Measurements from ENCODE around the gene BBS5.
"Not testable (repeated sequence)": the region's sequence is repeated elsewhere in the genome, so short reads cannot be mapped to it uniquely, and the experiment has no call there.

Gene BBS5

DNA sequence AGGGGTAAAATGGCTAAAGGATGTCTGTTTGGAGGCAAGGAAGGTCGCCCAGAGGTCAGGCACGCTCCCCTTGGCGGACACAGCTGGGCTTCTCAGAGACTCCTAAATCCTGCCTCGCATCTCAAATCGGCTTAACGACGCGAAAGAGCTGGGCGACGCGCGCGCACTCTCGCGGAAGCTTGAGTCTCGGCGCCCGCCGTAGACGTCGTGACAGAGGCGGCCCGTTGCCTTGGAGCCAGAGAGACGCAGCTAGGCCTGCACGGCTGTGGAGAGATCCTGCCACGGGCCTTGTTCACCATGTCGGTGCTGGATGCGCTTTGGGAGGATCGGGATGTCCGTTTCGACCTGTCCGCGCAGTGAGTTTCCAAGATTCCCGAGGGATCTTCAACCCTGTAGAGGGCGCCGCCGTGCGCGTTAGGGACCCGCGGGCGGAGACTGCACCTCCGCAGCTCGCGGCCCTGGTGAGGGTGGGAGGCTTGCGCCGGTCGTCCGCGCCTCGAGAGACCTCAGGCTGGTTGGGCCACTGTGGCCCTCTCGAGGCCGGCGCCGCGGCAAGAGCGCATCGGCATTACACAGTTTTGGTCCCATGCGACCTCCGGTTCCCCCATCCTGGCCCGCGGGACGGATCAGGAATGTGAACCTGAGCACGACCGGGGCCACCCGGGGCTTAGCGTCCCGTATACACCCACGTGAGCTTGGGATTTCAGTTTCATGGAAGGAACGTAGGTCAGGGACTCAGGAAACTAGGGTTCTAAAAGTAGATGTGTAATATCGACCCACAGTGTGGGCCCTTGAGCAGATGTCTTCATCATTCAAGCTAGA lies at the start of gene BBS5:
Gene BBS5 (plus strand): TSS at position 238 of the 822 bp plus-strand sequence. CDS start 60 bp downstream, at position 298.
- DNase-seq = peak; percentile 46

DNA sequence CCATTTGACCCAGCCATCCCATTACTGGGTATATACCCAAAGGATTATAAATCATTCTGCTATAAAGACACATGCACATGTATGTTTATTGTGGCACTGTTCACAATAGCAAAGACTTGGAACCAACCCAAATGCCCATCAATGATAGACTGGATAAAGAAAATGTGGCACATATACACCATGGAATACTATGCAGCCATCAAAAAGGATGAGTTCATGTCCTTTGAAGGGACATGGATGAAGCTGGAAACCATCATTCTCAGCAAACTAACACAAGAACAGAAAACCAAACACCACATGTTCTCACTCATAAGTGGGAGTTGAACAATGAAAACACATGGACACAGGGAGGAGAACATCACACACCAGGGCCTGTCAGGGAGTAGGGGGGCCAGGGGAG lies 47.5 kb upstream of the BBS5 start:
- not testable (repeated sequence) for DNase-seq

DNA sequence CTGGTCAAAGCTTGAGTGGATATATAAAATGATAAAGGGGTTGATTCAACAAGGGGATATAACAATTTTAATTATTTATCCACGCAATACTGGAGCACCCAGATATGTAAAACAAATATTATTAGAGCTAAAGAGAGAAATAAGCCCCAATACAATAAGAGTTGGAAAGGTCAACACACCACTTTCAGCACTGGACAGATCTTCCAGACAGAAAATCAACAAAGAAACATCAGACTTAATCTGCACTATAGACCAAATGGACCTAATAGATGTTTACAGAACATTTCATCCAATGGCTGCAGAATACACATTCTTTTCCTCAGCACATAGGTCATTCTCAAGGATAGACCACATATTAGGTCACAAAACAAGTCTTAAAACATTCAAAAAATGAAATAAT lies 45.1 kb upstream of the BBS5 start:
- not testable (repeated sequence) for DNase-seq

DNA sequence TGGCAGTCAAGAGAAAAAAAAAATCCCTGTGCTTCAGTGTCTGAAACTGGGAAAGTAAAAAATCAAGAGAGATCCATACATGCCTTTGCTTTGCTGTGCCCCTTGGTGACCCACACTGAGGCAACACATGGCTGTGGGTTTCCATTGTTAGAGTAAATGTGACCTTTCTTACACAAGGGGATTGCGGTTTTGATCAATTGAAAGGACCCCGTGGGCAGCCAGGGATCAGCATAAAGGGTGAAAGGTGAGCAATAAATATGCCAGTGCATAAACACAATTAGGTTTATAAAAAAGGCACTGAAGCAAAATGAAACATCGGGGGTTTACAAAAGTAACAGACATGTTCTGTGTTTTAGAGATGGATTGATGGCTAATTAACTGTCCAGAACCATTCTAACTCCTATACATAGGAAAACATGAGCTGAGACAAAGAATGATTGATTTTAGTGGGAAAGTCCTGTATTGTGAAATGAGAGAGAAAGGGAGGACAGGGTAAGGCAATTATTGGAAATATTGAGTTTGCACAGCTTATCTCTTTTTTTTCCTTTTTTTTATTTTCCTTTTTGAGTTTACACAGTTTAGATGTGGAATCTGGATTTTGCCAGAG lies 40.7 kb upstream of the BBS5 start:
- no peak for DNase-seq

DNA sequence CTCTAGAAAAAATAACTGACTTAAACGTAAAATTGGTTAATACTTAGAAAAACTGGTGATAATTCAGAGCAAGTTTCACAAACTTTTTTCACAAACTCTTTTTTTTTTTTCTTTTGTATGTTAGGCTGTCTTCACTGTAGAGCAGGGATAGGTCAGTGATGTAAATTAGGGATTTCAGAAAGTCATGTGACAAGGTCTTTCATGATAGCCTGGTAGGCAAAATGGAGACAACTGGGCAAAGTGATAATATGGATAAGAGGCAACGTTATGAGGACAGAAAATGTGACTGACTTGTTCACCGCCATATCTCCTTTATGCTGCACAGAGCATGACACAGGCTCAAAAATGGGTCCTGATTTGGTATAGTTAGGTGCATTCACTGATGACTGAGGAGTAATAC lies 39.4 kb upstream of the BBS5 start:
- DNase-seq = no peak

DNA sequence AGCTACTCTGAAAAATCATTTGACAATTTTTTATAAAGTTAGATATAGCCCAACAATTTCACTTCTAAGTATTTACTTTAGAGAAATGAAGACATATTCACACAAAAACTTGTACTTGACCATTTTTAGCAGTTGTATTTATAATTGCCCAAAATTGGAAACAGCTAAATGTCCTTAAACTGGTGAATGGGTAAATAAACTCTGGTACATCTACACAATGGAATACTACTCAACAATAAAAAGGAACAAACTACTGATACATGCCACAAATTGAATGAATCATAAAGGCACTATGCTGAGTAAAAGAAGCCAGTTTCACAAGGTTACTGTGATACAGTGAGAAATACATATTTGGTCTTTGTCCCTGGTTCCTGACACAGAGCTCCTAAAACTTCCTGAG lies 32.8 kb upstream of the BBS5 start:
- no peak for DNase-seq

DNA sequence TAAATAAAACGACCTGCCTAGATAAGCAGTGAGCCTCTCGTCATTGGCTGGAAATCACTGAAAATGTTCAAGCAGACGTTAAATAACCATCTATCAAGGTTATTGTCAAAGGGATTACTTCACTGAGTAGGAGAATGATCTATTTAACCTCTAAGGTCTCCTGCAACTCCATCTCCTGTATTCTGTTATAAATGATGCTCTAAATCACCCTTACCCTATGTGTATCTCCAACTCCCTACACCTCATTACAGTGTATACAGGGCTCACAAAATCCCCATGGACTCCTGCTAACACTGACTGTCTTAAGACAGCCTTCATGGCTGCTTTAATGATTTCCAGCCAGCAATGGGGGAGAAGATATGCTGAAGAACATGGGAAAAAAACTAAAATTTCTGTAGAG lies 31.0 kb upstream of the BBS5 start:
- DNase-seq = no peak

DNA sequence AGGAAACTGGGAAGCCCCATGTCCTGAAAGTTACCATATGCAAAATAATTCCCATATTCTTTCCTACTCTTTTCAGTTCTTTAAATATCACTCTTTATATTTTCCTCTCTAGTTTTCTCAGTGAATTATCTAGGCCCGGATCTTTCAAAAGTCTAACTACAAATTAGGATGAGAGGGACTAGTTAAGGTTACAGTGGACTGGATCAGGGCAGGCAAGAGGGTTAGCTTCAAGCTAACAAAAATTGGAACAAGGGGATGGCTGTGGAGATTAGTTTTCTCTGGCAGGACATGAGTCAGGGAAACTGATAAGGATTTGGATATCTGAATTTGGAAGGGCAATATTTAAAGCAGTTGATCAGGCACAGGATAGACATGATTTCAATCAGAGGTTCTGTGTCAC lies 30.4 kb upstream of the BBS5 start:
- no peak for DNase-seq

DNA sequence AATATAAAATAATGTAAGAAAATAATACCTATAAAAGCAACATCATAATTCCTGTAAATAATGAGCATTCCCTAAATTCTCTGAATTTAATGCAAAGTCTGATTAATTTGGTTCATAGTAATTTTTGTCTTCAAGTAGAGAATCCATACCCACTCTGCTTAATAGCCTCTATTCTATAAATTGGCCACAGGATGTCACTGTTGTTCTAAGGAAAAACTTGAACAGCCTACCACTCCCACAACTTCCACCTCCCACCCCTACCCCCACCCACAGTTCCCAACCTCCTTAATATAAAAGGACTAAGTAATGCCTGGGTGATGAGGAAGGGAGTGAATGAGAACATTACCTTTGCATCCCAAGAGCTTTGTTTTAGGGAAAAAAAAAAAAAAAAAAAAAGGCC lies 27.2 kb upstream of the BBS5 start:
- no peak for DNase-seq

DNA sequence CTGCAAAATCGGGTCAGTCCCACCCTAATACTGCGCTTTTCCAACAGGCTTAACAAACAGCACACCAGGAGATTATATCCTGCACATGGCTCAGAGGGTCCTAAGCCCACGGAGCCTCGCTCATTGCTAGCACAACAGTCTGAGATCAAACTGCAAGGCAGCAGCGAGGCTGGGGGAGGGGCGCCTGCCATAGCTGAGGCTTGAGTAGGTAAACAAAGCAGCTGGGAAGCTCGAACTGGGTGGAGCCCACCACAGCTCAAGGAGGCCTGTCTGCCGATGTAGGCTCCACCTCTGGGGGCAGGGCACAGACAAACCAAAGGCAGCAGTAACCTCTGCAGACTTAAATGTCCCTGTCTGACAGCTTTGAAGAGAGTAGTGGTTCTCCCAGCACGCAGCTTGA lies 26.2 kb upstream of the BBS5 start:
- not testable (repeated sequence) for DNase-seq

DNA sequence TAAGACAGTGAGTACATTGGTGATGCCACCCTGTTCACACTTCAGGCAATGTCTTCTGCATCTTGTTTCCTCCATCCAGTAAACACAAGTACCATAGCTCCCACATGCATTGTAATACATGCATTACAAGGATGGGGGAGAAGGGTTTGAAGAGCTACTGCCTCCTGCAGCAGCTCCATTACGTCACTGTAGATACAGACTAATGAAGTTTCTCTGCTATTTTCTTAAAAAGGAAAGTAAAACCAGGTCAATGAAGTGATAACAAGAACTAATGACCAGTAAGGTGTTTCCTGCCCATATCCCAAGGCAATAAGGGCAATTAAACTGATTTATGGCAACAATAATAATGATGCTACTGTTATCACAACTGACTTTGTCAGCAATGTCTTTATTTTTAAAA lies 18.2 kb upstream of the BBS5 start:
- DNase-seq = no peak

DNA sequence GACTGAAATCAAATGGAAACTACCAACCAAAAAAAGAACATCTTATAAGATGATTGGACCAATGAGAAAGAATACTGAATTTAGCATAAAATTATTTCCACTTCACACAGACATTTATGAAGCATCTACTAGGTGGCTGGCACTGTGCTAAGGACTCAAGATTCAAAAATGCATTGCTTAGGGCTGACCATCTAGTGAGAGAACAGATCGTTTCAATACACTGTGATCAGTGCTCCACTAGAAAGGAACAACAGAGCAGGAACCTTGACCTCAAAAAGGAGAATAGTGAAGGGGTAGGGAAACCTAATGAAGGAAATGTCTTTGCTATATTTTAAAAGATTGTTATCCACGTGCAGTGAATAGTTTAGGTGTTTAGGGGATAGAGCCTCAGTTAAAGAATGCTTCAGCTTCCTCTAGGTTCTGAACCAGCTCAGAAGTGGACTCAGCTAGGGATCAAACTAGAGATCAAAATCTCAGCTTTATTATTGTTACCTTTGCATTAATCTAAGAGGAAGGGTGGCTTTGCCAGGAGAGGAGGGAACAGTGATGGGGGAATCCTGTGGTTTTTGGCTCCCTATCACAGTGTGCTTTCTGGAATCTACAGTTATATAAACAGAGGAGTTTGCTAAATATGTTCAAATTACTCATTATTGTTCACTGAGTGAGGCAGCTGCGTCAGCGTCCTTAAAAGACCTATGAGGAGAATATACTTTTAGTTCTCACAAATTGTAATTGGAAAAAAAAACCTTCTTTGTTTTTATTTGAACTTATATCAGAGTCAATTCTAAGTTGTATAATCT lies 16.2 kb upstream of the BBS5 start:
- no peak for DNase-seq

DNA sequence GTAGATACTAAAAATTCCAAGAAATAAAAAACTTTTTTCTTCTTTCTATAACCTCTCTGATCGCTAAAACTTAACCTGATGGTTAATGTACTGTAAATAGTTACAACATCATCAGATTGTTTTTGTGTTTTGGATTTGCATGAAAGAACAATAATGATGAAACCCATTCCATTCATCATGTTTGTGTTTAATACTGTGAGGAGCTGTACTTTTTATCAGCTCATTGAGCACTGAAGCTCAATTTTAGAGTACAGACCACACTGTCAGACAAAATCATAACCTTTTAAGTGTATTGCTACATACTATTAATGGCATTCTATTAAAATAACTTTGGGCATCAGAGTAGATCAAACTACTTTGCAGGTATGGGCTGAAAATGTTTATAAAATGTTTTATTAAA lies 14.8 kb upstream of the BBS5 start:
- DNase-seq = no peak

DNA sequence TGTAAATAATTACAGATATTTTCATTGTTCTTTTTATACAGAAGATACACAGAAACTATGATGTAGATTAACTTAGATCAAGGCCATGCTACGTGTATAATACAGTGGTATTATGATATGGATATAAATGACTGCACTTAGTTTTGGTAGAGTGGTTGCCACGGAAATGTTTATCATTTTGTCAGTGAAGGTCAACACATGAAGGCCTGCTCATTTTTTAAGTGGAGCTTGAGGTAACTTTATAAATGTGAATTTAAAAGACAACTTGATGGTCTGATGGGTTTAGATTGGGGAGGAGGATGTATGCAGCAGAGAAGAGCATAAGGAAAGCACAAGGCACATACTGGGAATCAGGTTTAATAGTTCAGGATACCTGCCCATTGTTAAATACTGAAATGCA lies 14.4 kb upstream of the BBS5 start:
- DNase-seq = peak; percentile 20

DNA sequence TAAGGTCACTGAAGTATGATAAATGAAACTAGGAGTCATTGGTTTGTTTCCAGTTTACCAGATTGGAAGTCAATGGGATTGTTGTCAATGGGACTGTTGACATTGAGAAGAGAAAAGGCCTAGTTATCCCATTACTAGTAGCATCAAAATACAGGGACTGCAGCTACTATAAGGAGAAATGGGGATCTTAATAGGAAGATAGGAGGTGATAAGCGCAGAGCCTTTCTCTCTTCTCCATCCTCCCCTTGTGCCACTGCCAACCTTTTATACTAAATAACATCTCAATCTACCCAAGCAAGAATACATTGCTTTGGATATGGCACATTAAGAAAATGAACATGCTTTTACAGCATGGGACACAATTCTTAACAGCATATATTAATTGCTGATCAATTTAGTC lies 10.5 kb upstream of the BBS5 start:
- DNase-seq = no peak

DNA sequence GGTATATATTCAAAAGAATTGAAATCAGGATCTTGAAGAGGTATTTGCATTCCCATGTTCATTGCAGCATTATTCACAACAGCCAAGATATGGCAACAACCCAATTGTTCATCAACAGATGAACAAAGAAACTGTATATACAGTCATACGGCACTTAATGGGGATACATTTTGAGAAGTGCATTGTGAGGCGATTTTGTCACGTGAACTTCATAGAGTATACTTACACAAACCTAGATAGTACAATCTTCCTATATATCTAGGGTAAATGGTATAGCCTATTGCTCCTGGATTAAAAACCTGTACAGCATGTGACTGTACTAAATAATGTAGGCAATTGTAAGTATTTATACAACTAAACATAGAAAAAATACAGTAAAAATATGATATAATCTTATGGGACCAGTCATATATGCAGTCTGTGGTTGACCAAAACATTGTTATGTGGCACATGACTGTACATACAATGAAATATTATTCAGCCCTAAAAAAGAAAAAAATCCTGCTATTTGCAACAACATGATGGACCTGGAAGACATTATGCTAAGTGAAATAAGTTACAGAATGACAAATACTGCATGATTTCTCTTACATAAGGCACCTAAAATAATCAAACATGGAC lies 9.2 kb upstream of the BBS5 start:
- DNase-seq = no peak

DNA sequence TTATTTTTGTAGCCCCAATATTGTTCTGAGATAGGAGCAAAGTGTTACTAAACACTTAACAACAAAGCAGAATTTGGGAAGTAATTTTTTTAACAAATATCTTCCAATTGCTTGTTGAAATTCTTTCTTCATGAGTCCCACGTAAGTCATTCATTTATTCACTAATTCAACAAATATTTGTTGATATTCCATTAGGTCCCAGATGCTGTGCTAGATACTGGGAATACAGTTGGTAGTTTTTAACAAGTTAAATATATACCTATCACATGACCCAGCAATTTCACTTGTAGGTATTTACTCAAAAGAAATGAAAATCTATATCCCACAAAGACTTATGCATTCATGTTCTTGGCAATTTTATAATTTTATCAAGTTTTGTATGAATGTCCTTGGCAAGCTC lies 7.0 kb upstream of the BBS5 start:
- DNase-seq = no peak

DNA sequence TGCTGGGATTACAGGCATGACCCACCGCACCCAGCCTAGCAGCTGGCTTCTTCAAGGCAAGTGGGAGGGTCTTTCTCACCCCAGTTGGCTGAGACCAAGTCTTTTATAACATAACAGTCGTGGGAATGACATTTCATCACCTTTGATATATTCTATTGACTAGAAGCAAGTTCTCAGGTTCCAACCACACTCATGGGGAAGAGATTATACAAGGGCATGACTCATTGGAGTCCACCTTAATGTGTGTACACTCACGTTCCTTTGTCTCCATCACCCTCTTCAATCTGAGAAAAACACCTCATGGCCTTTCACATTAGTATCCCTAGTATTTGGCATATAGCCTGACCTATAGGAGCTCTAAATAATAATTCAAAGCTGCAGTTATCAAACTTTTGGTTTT lies 2.8 kb upstream of the BBS5 start:
- no peak for DNase-seq

DNA sequence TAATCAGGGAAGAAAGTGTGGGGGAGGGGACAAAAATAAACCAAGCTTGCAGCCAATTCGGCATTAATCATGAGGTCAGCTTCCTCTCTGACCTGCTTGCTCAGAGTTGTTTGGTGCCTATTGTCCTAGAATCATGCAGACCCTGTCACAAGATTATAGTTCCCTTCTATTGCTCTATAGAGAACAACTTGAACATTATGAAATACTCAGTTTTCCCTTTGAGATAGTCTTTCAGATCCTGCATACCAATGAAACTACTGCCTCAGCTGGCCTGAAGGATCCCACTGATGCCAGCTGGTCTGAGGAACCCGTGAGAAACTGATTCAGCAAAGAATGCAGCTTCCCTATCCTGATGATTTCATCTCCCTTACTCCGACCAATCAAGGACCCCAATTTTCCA lies 955 bp upstream of the BBS5 start:
- DNase-seq = no peak

DNA sequence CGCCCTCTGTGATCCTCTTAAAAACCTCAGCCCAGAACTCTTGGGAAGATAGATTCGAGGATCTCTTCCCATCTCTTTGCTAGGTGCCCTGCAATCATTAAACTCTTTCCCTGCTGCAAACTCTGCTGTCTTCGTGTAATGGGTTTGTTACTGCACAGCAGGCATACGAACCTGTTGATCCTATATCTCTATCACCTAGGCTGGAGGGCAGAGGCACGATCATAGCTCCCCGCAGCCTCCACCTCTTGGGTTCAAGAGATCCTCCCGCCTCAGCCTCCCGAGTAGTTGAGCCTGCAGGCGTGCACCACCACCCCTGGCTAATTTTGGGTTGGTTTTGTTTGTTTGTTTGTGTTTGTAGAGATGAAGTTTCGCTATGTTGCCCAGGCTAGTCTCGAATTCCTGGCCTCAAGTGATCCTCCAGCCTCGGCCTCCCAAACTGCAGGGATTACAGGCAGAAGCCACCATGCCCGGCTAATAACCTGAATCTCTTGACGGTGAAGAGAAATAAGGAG lies 493 bp upstream of the BBS5 start:
- DNase-seq = no peak

DNA sequence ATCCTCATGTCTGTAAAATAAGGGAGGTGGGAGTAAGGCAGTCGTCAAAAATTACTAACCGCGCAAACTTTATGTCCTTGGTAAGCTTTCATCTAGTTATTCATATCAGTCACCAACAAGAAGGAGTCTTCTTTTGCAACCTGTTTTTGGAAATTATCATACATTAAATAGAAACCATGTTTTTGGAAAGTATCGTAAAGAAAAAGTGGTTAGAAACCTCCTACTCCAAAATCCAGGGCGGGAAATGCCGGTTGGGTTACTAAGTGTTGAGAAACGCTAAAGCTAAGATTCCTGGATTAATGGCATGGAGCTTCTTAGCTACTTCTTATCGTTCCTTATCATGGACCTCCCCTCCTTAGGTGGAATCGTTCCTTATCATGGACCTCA lies 778 bp downstream of the BBS5 start:
- DNase-seq = no peak

DNA sequence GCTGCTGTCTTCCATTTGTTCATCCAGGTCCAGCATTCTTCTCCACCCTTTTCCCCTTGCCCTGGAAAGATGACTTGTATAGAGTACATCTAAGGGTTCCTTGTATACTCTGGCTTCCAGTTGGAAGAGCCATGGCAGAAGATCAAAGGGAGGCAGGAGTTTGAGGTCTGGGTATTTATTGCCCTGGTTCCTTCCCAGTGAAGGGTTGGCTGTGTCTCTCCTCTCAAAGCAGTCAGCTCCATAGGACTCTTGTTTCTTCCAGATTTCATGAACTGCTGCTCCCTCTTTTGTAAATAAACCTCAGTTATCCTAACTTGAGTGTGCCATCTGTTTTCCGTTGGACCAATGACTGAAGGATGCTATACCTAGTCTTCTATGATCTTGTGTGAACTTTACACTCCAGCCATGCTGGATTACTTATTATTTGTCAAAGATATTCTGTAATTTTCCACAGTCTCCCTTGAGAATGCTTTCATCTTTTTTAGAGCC lies 6.4 kb downstream of the BBS5 start:
- DNase-seq = no peak

DNA sequence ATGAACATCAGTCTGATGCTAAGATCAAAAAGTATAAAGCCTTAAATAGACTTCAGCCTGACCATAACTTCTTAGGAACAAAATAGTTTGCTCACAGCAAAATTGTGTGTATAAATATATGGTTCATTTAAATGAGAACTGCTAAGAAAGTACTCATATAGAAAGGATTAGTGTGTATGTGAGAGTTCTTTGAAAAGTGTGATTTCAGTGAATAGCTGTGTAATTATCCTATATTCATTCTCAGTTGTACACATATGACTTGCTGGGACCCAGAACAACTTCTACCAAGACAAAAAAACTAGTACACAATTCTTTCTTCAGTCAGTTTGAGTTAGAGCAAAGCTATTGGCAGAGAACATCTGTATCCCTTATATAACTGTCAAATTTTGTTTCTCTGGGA lies 7.2 kb downstream of the BBS5 start:
- no peak for DNase-seq

All from KG1 (cell line).